Measurements from ENCODE around the gene COPB1. TPM values are rescaled to one million over a fixed set of nuclear protein-coding genes. Genes with fewer than 3 reads are reported as not detected.

Gene COPB1
- total and polyA plus RNA-seq, 2 of the 8 experiments (the other 6 are each of a cell fraction or from before 2014, with no cell fraction given) = 28.7 to 72.1 TPM

DNA sequence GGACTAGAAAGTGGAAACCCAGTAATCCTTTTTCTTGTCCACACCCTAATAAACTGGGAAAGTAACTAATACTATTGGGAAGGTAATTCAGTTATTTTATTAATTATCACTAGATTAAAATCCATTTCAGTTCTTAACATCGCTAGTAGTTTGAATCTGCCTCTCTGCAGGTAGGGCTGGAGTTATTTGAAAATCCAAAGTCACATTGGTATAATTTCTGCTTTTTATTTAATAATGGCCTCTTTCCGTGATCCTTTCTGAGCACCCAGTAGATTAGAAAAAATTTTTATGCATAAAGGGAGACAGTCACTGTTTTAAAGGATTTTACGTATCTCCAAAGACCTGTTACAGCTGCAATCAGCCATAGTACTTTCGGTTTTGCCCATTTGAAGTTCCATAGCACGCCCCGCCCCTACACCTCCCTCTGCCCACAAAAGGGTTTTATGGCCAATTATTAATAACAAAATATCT lies 605 bp upstream of the COPB1 start:
- FAIRE-seq = no peak
- H4K8ac ChIP-seq (ENCODE audit: extremely low read depth, insufficient read depth, low read length) = no peak overlapping the region
- peaks cover 3% of the 10 kb centered on the region; the same call in 1 of the 2 replicates for H3K23me2 ChIP-seq (ENCODE audit: low read depth, low read length)
- no peak overlapping the region for H4K91ac ChIP-seq (replicated peaks; ENCODE audit: insufficient read length, low read length)
- no peak overlapping the region for H2BK120ac ChIP-seq (replicated peaks; ENCODE audit: low read depth, low read length)
- H3K79me2 ChIP-seq (ENCODE audit: control insufficient read depth in 1 of 2, insufficient read depth in 2 of 2, low read length in 2 of 2) = peaks cover 0 to 17% of the 10 kb centered on the region in 2 experiments; a peak in 3 of 4 replicates
- ChIA-PET POLR2A (ENCODE audit: partially characterized antibody) (interaction anchor here (0.6 to 1.7 kb wide), 13 partner anchors 10 to 409 kb away, joined by 3 to 10 read pairs (median 3); partner anchors contain the start of genes CYP2R1, PDE3B and PSMA1), CTCF (ENCODE audit: partially characterized antibody) (interaction anchor here (1.0 kb wide), 1 partner anchor 46 kb away, joined by 3 read pairs; no protein-coding TSS in a partner anchor)
- peaks cover 0 to 3% of the 10 kb centered on the region in 2 experiments for H4K20me1 ChIP-seq (replicated peaks in 1 of 2; ENCODE audit: control insufficient read depth in 1 of 2, insufficient read depth in 2 of 2, low read length in 2 of 2)
- no peak overlapping the region for H3K14ac ChIP-seq (ENCODE audit: insufficient read length)
- no peaks in the 10 kb centered on the region for H3K9me3 ChIP-seq (ENCODE audit: insufficient read depth in 2 of 2, low read depth in 1 of 2, low read length in 1 of 2)
- no peak overlapping the region for H3K18ac ChIP-seq (ENCODE audit: extremely low read depth, low read length)
- peak overlapping the region; percentile 70 to 87 (median 77) for H3K4me3 ChIP-seq (ENCODE audit: extremely low read depth in 1 of 4, insufficient read depth in 2 of 4, low read depth in 3 of 4, low read length in 4 of 4)
- H2BK15ac ChIP-seq (ENCODE audit: low read length) = no peak overlapping the region
- H2BK20ac ChIP-seq (ENCODE audit: low read length) = no peak overlapping the region
- no peak overlapping the region for H2AK5ac ChIP-seq (ENCODE audit: low read depth, low read length)
- peak overlapping the region; percentile 60 to 69 for H3K4me2 ChIP-seq (ENCODE audit: insufficient read depth in 1 of 2, low read depth in 2 of 2, low read length in 2 of 2)
- H3K27ac ChIP-seq (ENCODE audit: low read depth, low read length) = no peak overlapping the region
- H3K4me1 ChIP-seq (replicated peaks in 1 of 4; ENCODE audit: control insufficient read depth in 3 of 4, insufficient read depth in 4 of 4, low read length in 3 of 4) = no peaks in the 10 kb centered on the region; a peak in 1 of 7 replicates
- DNase-seq (ENCODE audit: low read depth in 1 of 2, low spot score in 2 of 2) = no peak
- 0 out of 2 replicates have a peak overlapping the region, but pooled peaks have one; percentile 50 for H2BK5ac ChIP-seq (ENCODE audit: low read depth, low read length)
- no peak overlapping the region for H3K23ac ChIP-seq (ENCODE audit: insufficient read length)
- H3K79me1 ChIP-seq (ENCODE audit: low read depth, low read length) = no peaks in the 10 kb centered on the region
- H3K9ac ChIP-seq (replicated peaks in 1 of 4; ENCODE audit: extremely low read depth in 1 of 4, low read depth in 3 of 4, low read length in 3 of 4) = peak overlapping the region in 3 of 4 experiments; percentile 69 to 93 (median 79); a peak in 5 of 7 replicates
- H3K56ac ChIP-seq (replicated peaks; ENCODE audit: insufficient read length, low read depth, low read length) = peak overlapping the region; percentile 86
- peak overlapping the region; percentile 30 for H4K5ac ChIP-seq (ENCODE audit: insufficient read length, low read depth, low read length)
- peaks cover 0 to 34% (median 8%) of the 10 kb centered on the region in 4 experiments; a peak in 6 of 8 replicates for H3K36me3 ChIP-seq (ENCODE audit: control insufficient read depth in 2 of 4, insufficient read depth in 4 of 4, low read length in 3 of 4)
- H3K4ac ChIP-seq (replicated peaks; ENCODE audit: insufficient read length, low read depth, low read length) = no peak overlapping the region
- 7% methylated on average over 6 of the region's 6 CpGs; no CpG with 5 or more reads in 1 of the 2 experiments for WGBS, 2 experiments (ENCODE audit: extremely low coverage in 1 of 2, insufficient coverage in 1 of 2, insufficient read length in 1 of 2, insufficient replicate concordance in 2 of 2, low coverage in 1 of 2, low lambda C conversion rate in 2 of 2, missing lambda C conversion rate in 1 of 2)
- TF ChIP-seq ASH2L (IDR thresholded peaks at IDR 0.05; ENCODE audit: low read length) (peak; percentile 85), SAP30 (IDR thresholded peaks at IDR 0.05; ENCODE audit: insufficient read depth, insufficient replicate concordance, low read length) (no peak)
- H2BK12ac ChIP-seq (ENCODE audit: low read depth, low read length) = no peak overlapping the region; the same call in 1 of the 2 replicates
- peak overlapping the region; percentile 81; the same call in 1 of the 2 replicates for H2AFZ ChIP-seq (ENCODE audit: low read length)
- no peaks in the 10 kb centered on the region for H3K27me3 ChIP-seq (replicated peaks in 1 of 4; ENCODE audit: control insufficient read depth in 3 of 4, extremely low read depth in 1 of 4, insufficient read depth in 3 of 4, low read length in 3 of 4)

All from H1 (cell line).